Activated T-helper 17 cell treated with anti-CD3 and anti-CD28 coated beads, Interleukin-2, amount 50 U/mL, for 72 hours (primary cell): Measurements from ENCODE around the gene KLHL8. TPM values are rescaled to one million over a fixed set of nuclear protein-coding genes. Genes with fewer than 3 reads are reported as not detected.
"Not testable (repeated sequence)": the region's sequence is repeated elsewhere in the genome, so short reads cannot be mapped to it uniquely, and the experiment has no call there.

Experiments used
- ATAC-seq: fragments of 150-1000 bp; cut with Tn5 transposase; replicated peaks from 2 replicates; pipeline ENCODE4 v1.10.0; 2021; ENCODE audit warnings: mild to moderate bottlenecking, moderate library complexity
- H3K27ac Mint-ChIP-seq: one replicate; pipeline ENCODE4 v1.8.0; 2022; ENCODE audit warnings: mixed read lengths
- H3K27me3 Mint-ChIP-seq: one replicate; pipeline ENCODE4 v1.8.0; 2022; ENCODE audit warnings: mixed read lengths
- H3K36me3 Mint-ChIP-seq: one replicate; pipeline ENCODE4 v1.8.0; 2022; ENCODE audit warnings: low read depth, mild to moderate bottlenecking, mixed read lengths
- H3K4me1 Mint-ChIP-seq: one replicate; pipeline ENCODE4 v1.8.0; 2022; ENCODE audit warnings: mixed read lengths
- H3K4me3 Mint-ChIP-seq: one replicate; pipeline ENCODE4 v1.8.0; 2022; ENCODE audit warnings: mild to moderate bottlenecking, mixed read lengths
- H3K9me3 Mint-ChIP-seq: one replicate; pipeline ENCODE4 v1.8.0; 2022; ENCODE audit warnings: mixed read lengths
- total RNA-seq, 2 donors: library from RNA; stranded (reverse); gene quantifications; one replicate each; pipeline ENCODE4 v1.2.3, GENCODE V29; 2022

Gene KLHL8
- total RNA-seq, 2 donors from 2014 or later, result 5.6 to 12.0 TPM

- Mint-ChIP-seq H3K9me3 (peaks cover 12% of the 10 kb centered on the region), H3K27me3 (peaks cover 3% of the 10 kb centered on the region), H3K27ac (no peak overlapping the region), H3K36me3 (no peaks in the 10 kb centered on the region), H3K4me1 (no peaks in the 10 kb centered on the region), H3K4me3 (no peak overlapping the region)
- no peak for ATAC-seq
Observed at GRCh38 chr4:87239821-87240220, 19.4 kb upstream of the KLHL8 start.

- peaks cover 3% of the 10 kb centered on the region for H3K27me3 Mint-ChIP-seq
- H3K9me3 Mint-ChIP-seq, result peaks cover 12% of the 10 kb centered on the region
- no peak for ATAC-seq
- H3K36me3 Mint-ChIP-seq, result no peaks in the 10 kb centered on the region
- H3K27ac Mint-ChIP-seq, result no peak overlapping the region
- no peaks in the 10 kb centered on the region for H3K4me1 Mint-ChIP-seq
- H3K4me3 Mint-ChIP-seq, result no peak overlapping the region
Observed at GRCh38 chr4:87239194-87239593, 18.8 kb upstream of the KLHL8 start.

DNA sequence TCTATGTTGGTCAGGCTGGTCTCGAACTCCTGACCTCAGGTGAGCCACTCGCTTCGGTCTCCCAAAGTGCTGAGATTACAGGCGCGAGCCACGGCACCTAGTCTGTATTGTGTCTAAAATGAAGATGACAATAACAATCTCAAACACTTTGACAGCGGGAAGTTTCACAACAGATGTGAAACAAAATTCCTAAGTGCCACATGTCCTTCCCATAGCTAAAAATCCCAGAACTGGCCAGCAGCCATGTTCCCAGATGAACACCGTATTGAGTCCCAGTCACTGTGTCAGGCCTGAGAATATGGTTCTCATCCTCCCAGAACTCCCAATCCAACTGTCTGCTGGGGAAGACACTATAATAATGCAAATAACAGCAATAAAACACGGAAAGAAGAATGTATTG, 16.4 kb upstream of the KLHL8 start:
- no peaks in the 10 kb centered on the region for H3K9me3 Mint-ChIP-seq
- no peak for ATAC-seq
- no peak overlapping the region for H3K27ac Mint-ChIP-seq
- no peaks in the 10 kb centered on the region for H3K36me3 Mint-ChIP-seq
- no peak overlapping the region for H3K4me3 Mint-ChIP-seq
- H3K27me3 Mint-ChIP-seq, result peaks cover 3% of the 10 kb centered on the region
- H3K4me1 Mint-ChIP-seq, result no peaks in the 10 kb centered on the region

DNA sequence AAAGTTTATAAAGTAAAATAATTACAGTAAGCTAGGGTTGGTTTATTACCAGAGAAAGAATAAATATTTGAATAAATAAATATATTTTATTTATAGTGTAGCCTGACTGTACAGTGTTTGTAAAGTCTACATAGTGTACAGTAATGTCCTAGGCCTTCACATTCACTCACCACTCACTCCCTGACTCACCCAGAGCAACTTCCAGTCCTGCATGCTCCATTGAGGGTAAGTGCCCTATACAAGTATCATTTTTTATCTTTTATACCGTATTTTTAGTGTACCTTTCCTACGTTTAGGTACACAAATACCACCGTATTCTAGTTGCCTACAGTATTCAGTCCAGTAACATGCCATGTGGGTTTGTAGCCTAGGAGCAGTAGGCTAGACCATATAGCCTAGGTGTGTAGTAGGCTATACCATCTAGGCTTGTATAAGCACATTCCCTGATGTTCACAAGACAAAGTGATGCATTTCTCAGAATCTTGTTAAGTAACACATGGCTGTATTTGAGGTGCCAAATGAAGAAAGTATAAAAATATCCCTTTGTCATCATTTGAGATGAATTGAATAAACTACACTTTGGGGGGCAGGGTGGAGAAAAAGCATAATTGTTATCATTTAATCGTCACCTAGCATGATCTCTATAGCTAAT, 14.7 kb upstream of the KLHL8 start:
- ATAC-seq, result no peak
- Mint-ChIP-seq H3K4me3 (peak overlapping the region; percentile 79), H3K9me3 (no peaks in the 10 kb centered on the region), H3K27ac (peak overlapping the region; percentile 84), H3K36me3 (no peaks in the 10 kb centered on the region), H3K27me3 (no peaks in the 10 kb centered on the region), H3K4me1 (no peaks in the 10 kb centered on the region)

DNA sequence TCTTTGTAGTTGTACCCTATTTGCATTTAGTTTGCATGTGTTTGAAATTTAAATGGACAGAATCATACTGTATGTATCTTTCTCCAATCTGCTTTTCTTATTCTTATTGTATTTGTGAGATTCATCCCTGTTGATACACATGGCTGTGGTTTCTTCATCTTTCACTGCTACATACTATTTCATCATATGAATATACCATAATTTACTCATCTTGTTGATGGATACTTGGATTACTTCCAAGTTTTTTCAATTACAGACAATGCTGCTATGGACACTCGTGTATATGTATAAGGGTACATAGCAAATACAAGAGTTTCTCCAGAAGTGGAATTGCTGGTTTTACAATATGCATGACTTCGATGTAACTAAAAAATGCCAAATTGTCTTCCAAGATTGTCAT, 11.8 kb upstream of the KLHL8 start:
- Mint-ChIP-seq H3K4me1 (no peaks in the 10 kb centered on the region), H3K27ac (no peak overlapping the region), H3K27me3 (no peaks in the 10 kb centered on the region), H3K9me3 (no peaks in the 10 kb centered on the region), H3K36me3 (no peaks in the 10 kb centered on the region), H3K4me3 (no peak overlapping the region)
- no peak for ATAC-seq

- Mint-ChIP-seq H3K27me3 (no peaks in the 10 kb centered on the region), H3K4me1 (no peaks in the 10 kb centered on the region), H3K9me3 (no peaks in the 10 kb centered on the region), H3K36me3 (no peaks in the 10 kb centered on the region), H3K4me3 (no peak overlapping the region), H3K27ac (no peak overlapping the region)
- no peak for ATAC-seq
Observed at GRCh38 chr4:87230806-87231205, 10.4 kb upstream of the KLHL8 start.

DNA sequence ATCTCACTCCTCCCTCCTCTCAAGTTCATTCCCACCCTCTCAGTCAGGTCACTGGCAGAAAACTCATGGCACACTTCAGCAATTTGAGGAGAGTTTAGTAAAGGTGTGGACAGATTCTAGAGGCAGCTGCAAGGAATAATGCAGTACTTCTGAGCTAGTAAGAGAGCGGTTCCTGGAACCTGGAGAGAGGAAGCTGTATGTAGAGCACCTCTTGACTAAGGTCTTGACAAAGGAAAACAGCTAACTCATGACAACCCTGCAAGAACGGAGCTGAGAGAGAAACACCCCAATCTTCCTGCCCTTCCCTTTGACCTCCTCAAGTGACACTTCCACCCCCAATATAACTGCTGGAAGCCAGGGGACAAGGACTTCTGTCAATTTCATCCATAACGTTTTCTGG, 9.6 kb upstream of the KLHL8 start:
- Mint-ChIP-seq H3K4me3 (no peak overlapping the region), H3K27me3 (no peaks in the 10 kb centered on the region)
- no peak for ATAC-seq

GRCh38 chr4:87228262-87228860, 7.9 kb upstream of the KLHL8 start:
- no peak for ATAC-seq
- no peak overlapping the region for H3K4me3 Mint-ChIP-seq
- H3K27me3 Mint-ChIP-seq, result no peaks in the 10 kb centered on the region

More for the DNA sequence above, 9.6 kb upstream of the KLHL8 start:
- H3K4me1 Mint-ChIP-seq, result no peaks in the 10 kb centered on the region
- no peaks in the 10 kb centered on the region for H3K36me3 Mint-ChIP-seq
- H3K9me3 Mint-ChIP-seq, result no peaks in the 10 kb centered on the region
- H3K27ac Mint-ChIP-seq, result no peak overlapping the region

GRCh38 chr4:87227751-87228151, 7.3 kb upstream of the KLHL8 start:
- Mint-ChIP-seq H3K36me3 (no peaks in the 10 kb centered on the region), H3K27me3 (no peaks in the 10 kb centered on the region), H3K27ac (no peak overlapping the region), H3K9me3 (no peaks in the 10 kb centered on the region), H3K4me1 (no peaks in the 10 kb centered on the region), H3K4me3 (no peak overlapping the region)
- ATAC-seq, result no peak

More at GRCh38 chr4:87228262-87228860, 7.9 kb upstream of the KLHL8 start:
- Mint-ChIP-seq H3K9me3 (no peaks in the 10 kb centered on the region), H3K36me3 (no peaks in the 10 kb centered on the region), H3K4me1 (no peaks in the 10 kb centered on the region), H3K27ac (no peak overlapping the region)

- H3K9me3 Mint-ChIP-seq, result no peaks in the 10 kb centered on the region
- no peak for ATAC-seq
- H3K4me1 Mint-ChIP-seq, result no peaks in the 10 kb centered on the region
- H3K36me3 Mint-ChIP-seq, result no peaks in the 10 kb centered on the region
- H3K4me3 Mint-ChIP-seq, result no peak overlapping the region
- H3K27me3 Mint-ChIP-seq, result no peaks in the 10 kb centered on the region
- H3K27ac Mint-ChIP-seq, result no peak overlapping the region
Observed at GRCh38 chr4:87225936-87226335, 5.5 kb upstream of the KLHL8 start.

DNA sequence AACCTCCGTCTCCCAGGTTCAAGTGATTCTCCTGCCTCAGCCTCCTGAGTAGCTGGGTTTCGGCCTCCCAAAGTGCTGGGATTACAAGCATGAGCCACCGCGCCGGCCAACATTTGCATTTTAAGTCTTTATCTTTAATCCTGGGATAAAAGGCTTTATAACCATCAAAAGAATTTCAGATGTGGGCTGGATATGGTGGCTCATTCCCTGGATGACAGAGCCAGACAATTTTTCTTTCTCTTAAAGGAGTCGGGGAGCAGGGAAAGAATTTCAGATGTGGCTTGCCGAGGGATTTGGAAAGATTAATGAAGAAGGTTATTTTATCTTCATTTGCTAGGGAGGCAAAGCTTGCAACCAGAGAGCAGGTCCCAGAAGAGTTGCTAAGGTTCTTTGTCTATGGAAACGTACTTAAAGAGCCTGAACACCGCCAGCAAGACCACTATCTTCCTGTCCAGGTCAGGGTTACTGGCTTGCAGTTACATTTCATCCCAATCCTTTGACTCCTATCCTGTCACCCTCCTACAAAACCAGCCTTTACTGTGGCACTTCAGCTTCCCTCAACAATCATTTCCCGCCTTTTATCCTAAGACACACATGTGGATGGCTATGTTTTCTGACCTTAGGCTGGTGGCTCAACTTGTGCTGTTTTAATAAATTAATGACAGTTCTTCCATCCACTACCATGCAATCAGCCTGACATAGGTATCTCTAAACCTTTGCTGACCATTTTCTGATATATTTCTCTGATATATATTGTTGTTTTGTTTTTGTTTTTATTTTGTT, 3.9 kb upstream of the KLHL8 start:
- H3K4me3 Mint-ChIP-seq, result no peak overlapping the region
- H3K27me3 Mint-ChIP-seq, result no peaks in the 10 kb centered on the region
- no peak for ATAC-seq
- no peaks in the 10 kb centered on the region for H3K9me3 Mint-ChIP-seq
- H3K36me3 Mint-ChIP-seq, result no peaks in the 10 kb centered on the region
- H3K4me1 Mint-ChIP-seq, result no peaks in the 10 kb centered on the region
- no peak overlapping the region for H3K27ac Mint-ChIP-seq

DNA sequence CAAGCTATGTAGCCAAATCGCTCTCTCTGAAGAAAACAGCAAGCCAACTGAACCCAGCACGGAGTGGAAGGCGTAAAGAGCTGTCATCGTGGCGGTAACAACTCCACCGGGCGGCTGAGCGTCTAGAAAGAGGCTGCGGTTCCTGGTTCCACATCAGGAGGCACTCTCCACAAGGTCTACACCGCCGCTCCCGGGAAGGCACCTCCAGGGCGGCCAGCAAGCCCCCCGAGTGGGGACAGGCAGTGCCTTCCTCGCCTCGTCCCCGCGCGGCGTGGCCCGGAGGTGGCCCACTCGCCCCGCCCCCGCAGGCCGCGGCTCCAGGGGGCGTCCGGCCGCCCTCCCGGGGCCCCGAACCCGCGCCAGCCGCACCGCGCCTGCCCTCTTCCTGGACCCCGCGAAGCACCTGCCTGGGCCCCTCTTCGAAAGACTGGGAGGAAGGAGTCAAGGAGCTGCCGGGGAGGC, 755 bp downstream of the KLHL8 start:
- Mint-ChIP-seq H3K27me3 (no peaks in the 10 kb centered on the region), H3K4me1 (no peaks in the 10 kb centered on the region), H3K4me3 (peak overlapping the region; percentile 88), H3K9me3 (no peaks in the 10 kb centered on the region), H3K27ac (peak overlapping the region; percentile 74), H3K36me3 (no peaks in the 10 kb centered on the region)
- peak; percentile 46 for ATAC-seq

DNA sequence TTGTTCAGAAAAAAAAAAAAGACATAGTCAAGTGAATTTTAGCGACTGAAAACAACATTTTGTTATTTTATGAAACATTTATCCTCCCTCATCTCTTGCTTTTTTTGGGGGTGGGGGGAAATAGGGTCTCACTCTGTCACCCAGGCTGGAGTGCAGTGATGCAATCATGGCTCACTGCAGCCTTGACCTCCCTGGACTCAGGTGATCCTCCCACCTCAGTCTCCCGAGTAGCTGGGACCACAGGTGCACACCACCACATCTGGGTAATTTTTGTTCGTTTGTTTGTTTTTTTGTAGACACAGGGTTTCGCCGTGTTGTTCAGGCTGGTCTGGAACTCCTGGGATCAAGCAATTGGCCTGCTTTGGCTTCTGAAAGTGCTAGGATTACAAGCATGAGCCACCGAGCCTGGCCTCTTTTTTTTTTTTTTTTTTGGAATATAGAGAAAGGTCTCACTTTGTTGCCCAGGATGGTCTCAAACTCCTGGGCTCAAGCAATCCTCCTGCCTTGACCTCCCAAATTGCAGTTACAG, 3.1 kb downstream of the KLHL8 start:
- not testable (repeated sequence) for H3K4me3 Mint-ChIP-seq, H3K27ac Mint-ChIP-seq, H3K4me1 Mint-ChIP-seq, ATAC-seq, H3K9me3 Mint-ChIP-seq, H3K27me3 Mint-ChIP-seq, H3K36me3 Mint-ChIP-seq

DNA sequence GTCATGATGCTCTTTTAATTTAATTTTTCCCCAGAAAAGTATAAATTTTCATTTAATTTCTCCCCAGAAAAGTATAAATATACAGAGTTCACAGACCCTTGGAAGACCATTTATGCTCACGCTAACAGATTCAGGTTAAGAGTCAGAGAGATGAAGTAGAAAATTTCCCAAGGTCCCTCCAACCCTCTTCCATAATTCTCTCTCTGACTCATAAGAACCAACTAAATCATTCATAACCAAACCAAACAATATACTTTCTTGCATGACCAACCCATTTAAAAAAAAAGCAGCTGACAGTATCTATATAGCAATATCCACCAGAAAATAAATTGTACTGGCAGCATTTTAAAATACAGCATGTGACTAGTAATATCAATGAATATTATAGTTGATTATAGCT, 3.9 kb downstream of the KLHL8 start:
- Mint-ChIP-seq H3K4me1 (no peaks in the 10 kb centered on the region), H3K27ac (no peak overlapping the region), H3K27me3 (no peaks in the 10 kb centered on the region), H3K9me3 (no peaks in the 10 kb centered on the region), H3K36me3 (no peaks in the 10 kb centered on the region), H3K4me3 (no peak overlapping the region)
- no peak for ATAC-seq
